Posterior cingulate gyrus (tissue), 11 donors: ENCODE data around the gene DAAM1.

Source experiments
- DNase-seq, 10 donors: peaks; one replicate each; pipeline versions ENCODE4 v3.0.0 to v3.0.0-alpha.2; 2020 to 2021; ENCODE audit warnings: mixed read lengths in 3 of 10
- intact Hi-C: fragments of 100-400 bp; cut with DNase I; formaldehyde crosslinking; loops from one replicate; pipeline ENCODE4 v1.15.1; 2023

The DAAM1 gene

GRCh38 chr14:59280961-59281360 is 92.5 kb downstream of the DAAM1 start:
- intact Hi-C loops = no loop called here
- peak in 1 of 10 donors; percentile 20 for DNase-seq

GRCh38 chr14:59281609-59282377 is 93.3 kb downstream of the DAAM1 start:
- DNase-seq = no peak
- intact Hi-C loops = no loop called here

- no peak for DNase-seq
- intact Hi-C loops = no loop called here
Measured at GRCh38 chr14:59282378-59282765, 93.9 kb downstream of the DAAM1 start.

GRCh38 chr14:59283361-59283760 is 94.9 kb downstream of the DAAM1 start:
- intact Hi-C loops = no loop called here
- DNase-seq = no peak

GRCh38 chr14:59284059-59284458 is 95.6 kb downstream of the DAAM1 start:
- intact Hi-C loops = no loop called here
- no peak for DNase-seq

- DNase-seq = no peak
- intact Hi-C loops = no loop called here
Measured at GRCh38 chr14:59292028-59292427, 103.6 kb downstream of the DAAM1 start.

GRCh38 chr14:59292921-59293534 is 104.6 kb downstream of the DAAM1 start:
- no peak for DNase-seq
- intact Hi-C loops = no loop called here

GRCh38 chr14:59293935-59294661 is 105.6 kb downstream of the DAAM1 start:
- intact Hi-C loops = no loop called here
- peak in 1 of 10 donors; percentile 34 for DNase-seq

- no peak for DNase-seq
- intact Hi-C loops = no loop called here
Measured at GRCh38 chr14:59294662-59294992, 106.2 kb downstream of the DAAM1 start.

- DNase-seq = no peak
- intact Hi-C loops = no loop called here
Measured at GRCh38 chr14:59295951-59296350, 107.5 kb downstream of the DAAM1 start.

- DNase-seq = no peak
- intact Hi-C loops = no loop called here
Measured at GRCh38 chr14:59296508-59296907, 108.0 kb downstream of the DAAM1 start.

- DNase-seq = peak in 1 of 10 donors; percentile 45
- intact Hi-C loops = no loop called here
Measured at GRCh38 chr14:59297071-59297776, 108.8 kb downstream of the DAAM1 start.

- DNase-seq = peak in 1 of 10 donors; percentile 53
- intact Hi-C loops = no loop called here
Measured at GRCh38 chr14:59299731-59300130, 111.3 kb downstream of the DAAM1 start.

GRCh38 chr14:59301354-59301753 is 112.9 kb downstream of the DAAM1 start:
- intact Hi-C loops = no loop called here
- peak in 3 of 10 donors; percentile 10 to 83 (median 53) for DNase-seq

- intact Hi-C loops = no loop called here
- DNase-seq = no peak
Measured at GRCh38 chr14:59302313-59302712, 113.8 kb downstream of the DAAM1 start.

- DNase-seq = no peak
- intact Hi-C loops = no loop called here
Measured at GRCh38 chr14:59303216-59303615, 114.7 kb downstream of the DAAM1 start.

- intact Hi-C loops = no loop called here
- DNase-seq = no peak
Measured at GRCh38 chr14:59305231-59305630, 116.8 kb downstream of the DAAM1 start.

- no peak for DNase-seq
- intact Hi-C loops = no loop called here
Measured at GRCh38 chr14:59305836-59306555, 117.5 kb downstream of the DAAM1 start.

- DNase-seq = no peak
- intact Hi-C loops = no loop called here
Measured at GRCh38 chr14:59306775-59307174, 118.3 kb downstream of the DAAM1 start.

- intact Hi-C loops = no loop called here
- no peak for DNase-seq
Measured at GRCh38 chr14:59308086-59308485, 119.6 kb downstream of the DAAM1 start.
